Suprapubic skin (tissue), 4 donors: Measurements from ENCODE around the gene PTGER1.

ENCODE experiments used
- EP300 ChIP-seq: sonication (generic); formaldehyde crosslinking; IDR thresholded peaks from one replicate; pipeline ENCODE4 v1.6.1; 2017; ENCODE audit warnings: antibody characterized with exemption
- POLR2A ChIP-seq, 2 donors: fragments of 450-650 bp; IDR thresholded peaks; one replicate each; pipeline ENCODE4 v1.6.1; 2017; ENCODE audit warnings: antibody characterized with exemption in 2 of 2, mild to moderate bottlenecking in 2 of 2, moderate library complexity in 2 of 2
- POLR2AphosphoS5 ChIP-seq, 3 donors: sonication (generic); formaldehyde crosslinking; IDR thresholded peaks; one replicate each; pipeline ENCODE4 v1.6.1; 2017; ENCODE audit warnings: antibody characterized with exemption in 3 of 3

- TF ChIP-seq POLR2A (IDR thresholded peaks at IDR 0.05), result no peak
- no peak for TF ChIP-seq EP300
- no peak for TF ChIP-seq POLR2AphosphoS5 (IDR thresholded peaks at IDR 0.05)
Observed at GRCh38 chr19:14434543-14435319, 40.4 kb downstream of the PTGER1 start.
